Caco-2 (cell line): ENCODE data around the gene ZNF174. TPM values are rescaled to one million over a fixed set of nuclear protein-coding genes. Genes with fewer than 3 reads are reported as not detected.

Source experiments
- Bru-seq: library from RNA; stranded (reverse); fragments of 400-500 nt; gene quantifications from one replicate; lab custom pipeline; 2021; lab: Mats Ljungman, UMichigan
- BruChase-seq, 2 experiments: library from RNA; stranded (reverse); fragments of 400-500 nt; gene quantifications; one replicate each; lab custom pipeline; 2021; lab: Mats Ljungman, UMichigan
- BruUV-seq: library from RNA; stranded (reverse); fragments of 400-500 nt; replicated peaks from 2 replicates; lab custom pipeline; 2021; lab: Mats Ljungman, UMichigan
- CTCF ChIA-PET: fragments of 300-600 bp; sonication (Branson Sonifier 250); formaldehyde crosslinking; loops from one replicate; lab custom pipeline; 2022; ENCODE audit warnings: antibody characterized with exemption; lab: Charles Lee
- POLR2A ChIA-PET: fragments of 300-600 bp; sonication (Branson Sonifier 250); formaldehyde crosslinking; loops from one replicate; lab custom pipeline; 2022; ENCODE audit warnings: antibody characterized with exemption; lab: Charles Lee
- DNase-seq, 2 experiments: peaks; one replicate each; pipeline versions ENCODE4 v3.0.0 to v3.0.0-alpha.2; 2020 to 2022
- H3K27me3 ChIP-seq: replicated peaks from 2 replicates; pipeline ENCODE4 v1.6.0; 2011; ENCODE audit warnings: low read length; ENCODE audit not compliant: control insufficient read depth, insufficient read depth
- H3K36me3 ChIP-seq: 2 replicates; pipeline ENCODE4 v1.5.1; 2011; ENCODE audit warnings: low read length; ENCODE audit not compliant: control insufficient read depth, insufficient read depth
- H3K4me1 ChIP-seq: fragments of 250-450 bp; sonication (Bioruptor Pico); 2 replicates; pipeline ENCODE4 v1.5.1; 2020; ENCODE audit warnings: mild to moderate bottlenecking
- H3K4me3 ChIP-seq: 2 replicates; pipeline ENCODE4 v1.5.1; 2011; ENCODE audit warnings: low read depth, mild to moderate bottlenecking, control low read depth, low read length
- H3K9me3 ChIP-seq: fragments of 250-450 bp; sonication (Bioruptor Pico); 2 replicates; pipeline ENCODE4 v1.5.1; 2020; ENCODE audit warnings: mild to moderate bottlenecking, moderate library complexity
- H3K27ac Mint-ChIP-seq: one replicate; pipeline ENCODE4 v1.8.0; 2022; ENCODE audit warnings: mixed read lengths; ENCODE audit not compliant: unreplicated experiment
- H3K27me3 Mint-ChIP-seq: one replicate; pipeline ENCODE4 v1.8.0; 2022; ENCODE audit warnings: mixed read lengths; ENCODE audit not compliant: insufficient read depth, unreplicated experiment
- H3K36me3 Mint-ChIP-seq: one replicate; pipeline ENCODE4 v1.8.0; 2022; ENCODE audit warnings: mild to moderate bottlenecking, mixed read lengths; ENCODE audit not compliant: insufficient read depth, unreplicated experiment
- H3K4me1 Mint-ChIP-seq: one replicate; pipeline ENCODE4 v1.8.0; 2022; ENCODE audit warnings: low read depth, mixed read lengths; ENCODE audit not compliant: unreplicated experiment
- H3K4me3 Mint-ChIP-seq: one replicate; pipeline ENCODE4 v1.8.0; 2022; ENCODE audit warnings: mild to moderate bottlenecking, moderate library complexity, mixed read lengths; ENCODE audit not compliant: unreplicated experiment
- H3K9me3 Mint-ChIP-seq: one replicate; pipeline ENCODE4 v1.8.0; 2022; ENCODE audit warnings: mixed read lengths; ENCODE audit not compliant: unreplicated experiment
- intact Hi-C: fragments of 100-400 bp; cut with micrococcal nuclease; formaldehyde crosslinking; loops from one replicate; pipeline ENCODE4 v1.10.0; 2022; ENCODE audit not compliant: unreplicated experiment
- long read RNA-seq: library from polyadenylated mRNA; stranded (forward); transcript quantifications from one replicate; pipeline ENCODE4 v2.0.0, GENCODE V29; 2022
- total RNA-seq: library from RNA; stranded (reverse); gene quantifications from 2 replicates; pipeline ENCODE4 v1.2.3, GENCODE V29; 2022
- TF ChIP-seq, protein P1 (sequence below), 2 experiments: fragments of 200-600 bp in 1 of 2; IDR thresholded peaks; 1 replicate in 1 of 2; 2 replicates in 1 of 2; pipeline versions ENCODE4 v1.5.1 to v1.8.0; 2011 to 2022; ENCODE audit warnings: antibody characterized with exemption in 1 of 2, control low read depth in 1 of 2, inconsistent platforms in 1 of 2, low read depth in 1 of 2, low read length in 1 of 2, mild to moderate bottlenecking in 1 of 2, moderate library complexity in 1 of 2; ENCODE audit not compliant: insufficient read depth in 1 of 2, severe bottlenecking in 1 of 2, unreplicated experiment in 1 of 2

ZNF174 gene
- total RNA-seq (11.9 and 12.6 TPM in 2 replicates), Bru-seq, nascent RNA (percentile 73 among the genes with signal in this experiment), BruChase-seq, experiment 1, labeled RNA remaining after a 2-hour chase (percentile 83 among the genes with signal in this experiment), BruChase-seq, experiment 2, labeled RNA remaining after a 6-hour chase (percentile 61 among the genes with signal in this experiment)
- long read RNA-seq, transcript ZNF174-201 (3 exons, 2,260 nt): major isoform, 7 of 14 reads
- long read RNA-seq, partial matches to known transcripts: 0 of 14 reads
- long read RNA-seq, other reads (novel, unspliced or antisense): 0 of 14 reads

DNA sequence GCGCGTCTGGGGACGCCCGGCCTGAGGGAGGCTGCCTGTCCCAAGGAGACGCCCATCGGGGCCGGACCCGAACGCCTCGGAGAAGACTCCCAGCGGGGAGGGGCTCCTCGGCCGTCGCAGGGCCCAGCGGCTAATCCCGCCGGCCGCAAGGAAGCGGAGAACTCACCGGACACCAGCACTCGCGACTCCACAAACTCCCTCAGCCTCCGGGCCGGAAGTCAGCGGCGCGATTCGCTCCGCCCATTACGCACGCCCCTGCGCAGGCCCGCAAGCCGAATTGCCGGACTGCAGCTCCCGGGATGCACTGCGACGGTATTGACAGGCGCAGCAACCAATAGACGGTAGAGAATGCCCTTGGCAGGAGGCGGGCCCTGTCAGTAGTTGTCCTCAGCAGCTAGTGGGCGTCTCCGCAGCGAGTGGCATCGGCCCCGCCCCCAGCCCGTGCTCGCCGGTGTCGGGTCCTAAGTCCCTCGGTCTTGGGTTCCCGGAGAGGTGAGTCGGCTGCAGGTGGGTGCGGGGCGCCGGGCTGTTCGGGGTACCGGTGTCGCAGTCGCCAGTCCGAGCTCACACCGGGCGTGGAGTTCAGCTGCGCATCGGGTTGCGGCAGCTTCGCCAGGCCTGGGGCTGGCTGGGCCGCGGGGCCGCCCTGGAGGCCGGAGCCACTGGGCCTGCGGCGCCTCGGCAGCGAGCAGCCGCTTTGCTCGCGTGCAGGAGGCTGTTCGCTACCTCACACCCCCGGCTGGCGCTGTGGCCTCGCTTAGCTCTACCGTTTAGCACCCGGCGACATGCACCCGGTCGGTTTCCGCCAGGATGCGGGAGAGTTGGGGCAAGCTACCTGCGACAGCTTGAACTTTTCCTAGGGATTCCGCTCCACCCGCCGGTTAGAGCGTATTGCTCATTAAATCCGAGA is at the start of gene ZNF174, which contains the start of gene ZSCAN32:
Gene ZNF174, plus strand, starts transcription at position 437 of the 910 bp plus-strand sequence. CDS start 790 bp downstream, outside the sequence.
Gene ZSCAN32, minus strand, starts transcription at position 226 of the 910 bp plus-strand sequence. CDS start 3,447 bp downstream, outside the sequence.
- TF ChIP-seq, protein P1, sequence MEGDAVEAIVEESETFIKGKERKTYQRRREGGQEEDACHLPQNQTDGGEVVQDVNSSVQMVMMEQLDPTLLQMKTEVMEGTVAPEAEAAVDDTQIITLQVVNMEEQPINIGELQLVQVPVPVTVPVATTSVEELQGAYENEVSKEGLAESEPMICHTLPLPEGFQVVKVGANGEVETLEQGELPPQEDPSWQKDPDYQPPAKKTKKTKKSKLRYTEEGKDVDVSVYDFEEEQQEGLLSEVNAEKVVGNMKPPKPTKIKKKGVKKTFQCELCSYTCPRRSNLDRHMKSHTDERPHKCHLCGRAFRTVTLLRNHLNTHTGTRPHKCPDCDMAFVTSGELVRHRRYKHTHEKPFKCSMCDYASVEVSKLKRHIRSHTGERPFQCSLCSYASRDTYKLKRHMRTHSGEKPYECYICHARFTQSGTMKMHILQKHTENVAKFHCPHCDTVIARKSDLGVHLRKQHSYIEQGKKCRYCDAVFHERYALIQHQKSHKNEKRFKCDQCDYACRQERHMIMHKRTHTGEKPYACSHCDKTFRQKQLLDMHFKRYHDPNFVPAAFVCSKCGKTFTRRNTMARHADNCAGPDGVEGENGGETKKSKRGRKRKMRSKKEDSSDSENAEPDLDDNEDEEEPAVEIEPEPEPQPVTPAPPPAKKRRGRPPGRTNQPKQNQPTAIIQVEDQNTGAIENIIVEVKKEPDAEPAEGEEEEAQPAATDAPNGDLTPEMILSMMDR (IDR thresholded peaks at IDR 0.05; ENCODE audit: insufficient read depth in 1 of 2, low read depth in 1 of 2, low read length in 1 of 2, severe bottlenecking in 1 of 2, unreplicated experiment in 1 of 2): no peak
- BruUV-seq: no TSS peak
- Mint-ChIP-seq H3K36me3 (peaks cover 44% of the 10 kb centered on the region), H3K27me3 (no peaks in the 10 kb centered on the region), H3K9me3 (no peaks in the 10 kb centered on the region), H3K27ac (peak within 1 kb of the TSS; percentile 79), H3K4me1 (peaks cover 5% of the 10 kb centered on the region), H3K4me3 (peak within 1 kb of the TSS; percentile 87)
- Histone ChIP-seq H3K9me3 (peaks cover 1% of the 10 kb centered on the region; the same call in 1 of the 2 replicates), H3K27me3 (no peaks in the 10 kb centered on the region), H3K4me1 (no peaks in the 10 kb centered on the region), H3K4me3 (peak within 1 kb of the TSS; percentile 83), H3K36me3 (peaks cover 2% of the 10 kb centered on the region)
- CTCF ChIA-PET: interaction anchor here (0.5 to 2.1 kb wide), 4 partner anchors 42 to 250 kb away, joined by 3 to 10 read pairs (median 6); partner anchors contain the start of genes NAA60 and ZNF597
- POLR2A ChIA-PET: interaction anchor here (0.5 to 2.2 kb wide), 9 partner anchors 43 to 276 kb away, joined by 3 to 25 read pairs (median 3); partner anchors contain the start of genes NAA60, ZNF263 and ZNF597
- intact Hi-C loops: loop anchor here (1.0 to 10.0 kb wide), 3 partner anchors 41 to 116 kb away; partner anchors contain the start of gene ZNF263
- peak; percentile 99 for DNase-seq

DNA sequence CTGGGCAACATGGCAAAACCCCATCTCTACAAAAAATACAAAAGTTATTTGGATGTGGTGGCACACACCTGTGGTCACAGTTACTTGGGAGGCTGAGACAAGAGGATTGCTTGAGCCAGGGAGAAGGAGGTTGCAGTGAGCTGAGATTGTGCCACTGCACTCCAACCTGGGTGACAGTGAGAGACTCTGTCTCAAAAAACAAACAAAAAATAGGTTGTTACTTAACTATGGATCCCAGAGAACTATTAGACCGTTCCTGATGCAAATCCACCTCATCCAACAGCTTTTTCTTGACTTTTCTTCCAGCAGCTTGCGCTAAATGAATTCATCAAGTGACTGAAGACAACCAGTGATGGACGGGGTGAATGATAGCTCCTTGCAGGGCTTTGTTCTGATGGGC is 45.4 kb upstream of the ZNF174 start, which contains the start of gene OR2C1:
Gene OR2C1, plus strand, starts transcription at position 301 of the 400 bp plus-strand sequence. Its CDS starts 52 bp downstream, at position 353.
- Histone ChIP-seq H3K36me3 (no peaks in the 10 kb centered on the region), H3K4me3 (no peak within 1 kb of the TSS), H3K9me3 (no peaks in the 10 kb centered on the region), H3K4me1 (no peaks in the 10 kb centered on the region), H3K27me3 (no peaks in the 10 kb centered on the region)
- no peak for DNase-seq
- no peaks in the 10 kb centered on the region for H3K9me3 Mint-ChIP-seq
- H3K4me3 Mint-ChIP-seq: no peak within 1 kb of the TSS
- no TSS peak for BruUV-seq
- intact Hi-C loops: no loop called here
- TF ChIP-seq, protein P1 (IDR thresholded peaks at IDR 0.05; ENCODE audit: insufficient read depth in 1 of 2, low read depth in 1 of 2, low read length in 1 of 2, severe bottlenecking in 1 of 2, unreplicated experiment in 1 of 2): no peak
- H3K27ac Mint-ChIP-seq: no peak within 1 kb of the TSS
- ChIA-PET POLR2A (no interaction called here), CTCF (no interaction called here)
- no peaks in the 10 kb centered on the region for H3K4me1 Mint-ChIP-seq
- peaks cover 5% of the 10 kb centered on the region for H3K27me3 Mint-ChIP-seq
- H3K36me3 Mint-ChIP-seq: no peaks in the 10 kb centered on the region

DNA sequence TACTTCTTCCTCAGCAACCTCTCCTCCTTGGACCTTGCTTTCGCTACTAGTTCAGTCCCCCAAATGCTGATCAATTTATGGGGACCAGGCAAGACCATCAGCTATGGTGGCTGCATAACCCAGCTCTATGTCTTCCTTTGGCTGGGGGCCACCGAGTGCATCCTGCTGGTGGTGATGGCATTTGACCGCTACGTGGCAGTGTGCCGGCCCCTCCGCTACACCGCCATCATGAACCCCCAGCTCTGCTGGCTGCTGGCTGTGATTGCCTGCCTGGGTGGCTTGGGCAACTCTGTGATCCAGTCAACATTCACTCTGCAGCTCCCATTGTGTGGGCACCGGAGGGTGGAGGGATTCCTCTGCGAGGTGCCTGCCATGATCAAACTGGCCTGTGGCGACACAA is 44.9 kb upstream of the ZNF174 start:
- H3K27me3 Mint-ChIP-seq: peaks cover 5% of the 10 kb centered on the region
- H3K4me1 Mint-ChIP-seq: no peaks in the 10 kb centered on the region
- ChIA-PET CTCF (no interaction called here), POLR2A (no interaction called here)
- H3K27ac Mint-ChIP-seq: no peak overlapping the region
- H3K4me3 Mint-ChIP-seq: no peak overlapping the region
- no TSS peak for BruUV-seq
- Histone ChIP-seq H3K27me3 (no peaks in the 10 kb centered on the region), H3K9me3 (no peaks in the 10 kb centered on the region), H3K4me3 (no peak overlapping the region), H3K4me1 (no peaks in the 10 kb centered on the region), H3K36me3 (no peaks in the 10 kb centered on the region)
- DNase-seq: no peak
- no peaks in the 10 kb centered on the region for H3K36me3 Mint-ChIP-seq
- intact Hi-C loops: no loop called here
- H3K9me3 Mint-ChIP-seq: no peaks in the 10 kb centered on the region
- TF ChIP-seq, protein P1 (IDR thresholded peaks at IDR 0.05; ENCODE audit: insufficient read depth in 1 of 2, low read depth in 1 of 2, low read length in 1 of 2, severe bottlenecking in 1 of 2, unreplicated experiment in 1 of 2): no peak
